Tibial artery (tissue), 4 donors: Measurements from ENCODE around the gene GBX2.

ENCODE experiments used
- DNase-seq, 2 donors: peaks; one replicate each; pipeline ENCODE4 v3.0.0-alpha.2; 2019
- H3K27ac ChIP-seq, 2 donors: fragments of 200-600 bp; sonication (generic) in 1 of 2; 1 replicate in 1 of 2; 2 replicates in 1 of 2; pipeline ENCODE4 v1.5.1; 2018 to 2019; ENCODE audit warnings: mild to moderate bottlenecking in 1 of 2
- H3K27me3 ChIP-seq, 2 donors: fragments of 200-600 bp; sonication (generic) in 1 of 2; one replicate each; pipeline versions ENCODE4 v1.5.1 to v1.6.0; 2016 to 2019
- H3K36me3 ChIP-seq, 3 donors: fragments of 200-600 bp; sonication (generic) in 2 of 3; one replicate each; pipeline ENCODE4 v1.5.1; 2016 to 2019; ENCODE audit warnings: mild to moderate bottlenecking in 2 of 3
- H3K4me1 ChIP-seq, 4 donors: fragments of 200-600 bp; sonication (generic) in 2 of 4; 1 replicate in 3 of 4; 2 replicates in 1 of 4; pipeline ENCODE4 v1.5.1; 2016 to 2019
- H3K4me3 ChIP-seq, 2 donors: fragments of 200-600 bp; sonication (generic) in 1 of 2; 1 replicate in 1 of 2; 2 replicates in 1 of 2; pipeline ENCODE4 v1.5.1; 2018 to 2019; ENCODE audit warnings: mild to moderate bottlenecking in 2 of 2
- H3K9me3 ChIP-seq, 3 donors: fragments of 200-600 bp; sonication (generic) in 1 of 3; one replicate each; pipeline ENCODE4 v1.5.1; 2016 to 2019
- CTCF ChIP-seq, 2 experiments: fragments of 200-600 bp in 1 of 2; fragments of 450-650 bp in 1 of 2; IDR thresholded peaks; one replicate each; pipeline ENCODE4 v1.5.1; 2017 to 2019; ENCODE audit warnings: antibody characterized with exemption in 2 of 2, mild to moderate bottlenecking in 1 of 2, moderate library complexity in 1 of 2
- intact Hi-C: fragments of 100-400 bp; cut with DNase I; formaldehyde crosslinking; loops from one replicate; pipeline ENCODE4 v1.15.0; 2023; ENCODE audit warnings: low total_unique reads

Gene GBX2

GRCh38 chr2:236170590-236171165 is 2.5 kb upstream of the GBX2 start:
- Histone ChIP-seq H3K4me1 (peaks cover 0 to 65% (median 41%) of the 10 kb centered on the region in 4 donors), H3K27me3 (peaks cover 18 to 92% of the 10 kb centered on the region in 2 donors), H3K4me3 (no peak overlapping the region)

GRCh38 chr2:236169741-236170589 is 1.8 kb upstream of the GBX2 start:
- intact Hi-C loops = no loop called here
- Histone ChIP-seq H3K9me3 (no peaks in the 10 kb centered on the region), H3K4me1 (peaks cover 0 to 72% (median 41%) of the 10 kb centered on the region in 4 donors), H3K27ac (no peak overlapping the region), H3K27me3 (peaks cover 18 to 99% of the 10 kb centered on the region in 2 donors), H3K36me3 (no peaks in the 10 kb centered on the region), H3K4me3 (no peak overlapping the region)
- TF ChIP-seq CTCF (IDR thresholded peaks at IDR 0.05) = no peak
- no peak for DNase-seq

More at GRCh38 chr2:236170590-236171165, 2.5 kb upstream of the GBX2 start:
- TF ChIP-seq CTCF (IDR thresholded peaks at IDR 0.05) = no peak
- intact Hi-C loops = no loop called here
- Histone ChIP-seq H3K36me3 (no peaks in the 10 kb centered on the region), H3K27ac (no peak overlapping the region), H3K9me3 (no peaks in the 10 kb centered on the region)
- no peak for DNase-seq

GRCh38 chr2:236169151-236169721 is 1.1 kb upstream of the GBX2 start:
- TF ChIP-seq CTCF (IDR thresholded peaks at IDR 0.05) = no peak
- peaks cover 0 to 79% (median 48%) of the 10 kb centered on the region in 4 donors for H3K4me1 ChIP-seq
- H3K36me3 ChIP-seq = no peaks in the 10 kb centered on the region
- H3K27me3 ChIP-seq = peaks cover 18 to 100% of the 10 kb centered on the region in 2 donors
- H3K9me3 ChIP-seq = no peaks in the 10 kb centered on the region
- no peak overlapping the region for H3K27ac ChIP-seq
- no peak overlapping the region for H3K4me3 ChIP-seq
- no peak for DNase-seq
- intact Hi-C loops = no loop called here

GRCh38 chr2:236167297-236168109 is 683 bp downstream of the GBX2 start:
- intact Hi-C loops = no loop called here
- Histone ChIP-seq H3K9me3 (no peaks in the 10 kb centered on the region), H3K27me3 (peaks cover 18 to 100% of the 10 kb centered on the region in 2 donors), H3K36me3 (no peaks in the 10 kb centered on the region), H3K4me3 (peak overlapping the region; percentile 29 to 49), H3K4me1 (peaks cover 0 to 79% (median 53%) of the 10 kb centered on the region in 4 donors), H3K27ac (no peak overlapping the region)
- no peak for TF ChIP-seq CTCF (IDR thresholded peaks at IDR 0.05)
- DNase-seq = no peak

- H3K27ac ChIP-seq = no peak overlapping the region
- DNase-seq = no peak
- no peak for TF ChIP-seq CTCF (IDR thresholded peaks at IDR 0.05)
- H3K36me3 ChIP-seq = no peaks in the 10 kb centered on the region
- H3K27me3 ChIP-seq = peaks cover 18 to 100% of the 10 kb centered on the region in 2 donors
- intact Hi-C loops = no loop called here
- H3K9me3 ChIP-seq = no peaks in the 10 kb centered on the region
- peaks cover 0 to 75% (median 48%) of the 10 kb centered on the region in 4 donors for H3K4me1 ChIP-seq
- H3K4me3 ChIP-seq = peak overlapping the region; percentile 29 to 49
Measured at GRCh38 chr2:236166796-236167296, 1.3 kb downstream of the GBX2 start.
